GM21360 (cell line): ENCODE data around the gene DUOX2.
"Not testable (repeated sequence)": the region's sequence is repeated elsewhere in the genome, so short reads cannot be mapped to it uniquely, and the experiment has no call there.

ENCODE experiments used
- ATAC-seq: cut with Tn5 transposase; IDR thresholded peaks from one replicate; pipeline ENCODE4 v1.9.1; 2021; ENCODE audit warnings: mild to moderate bottlenecking, moderate library complexity; ENCODE audit not compliant: unreplicated experiment

The DUOX2 gene

DNA sequence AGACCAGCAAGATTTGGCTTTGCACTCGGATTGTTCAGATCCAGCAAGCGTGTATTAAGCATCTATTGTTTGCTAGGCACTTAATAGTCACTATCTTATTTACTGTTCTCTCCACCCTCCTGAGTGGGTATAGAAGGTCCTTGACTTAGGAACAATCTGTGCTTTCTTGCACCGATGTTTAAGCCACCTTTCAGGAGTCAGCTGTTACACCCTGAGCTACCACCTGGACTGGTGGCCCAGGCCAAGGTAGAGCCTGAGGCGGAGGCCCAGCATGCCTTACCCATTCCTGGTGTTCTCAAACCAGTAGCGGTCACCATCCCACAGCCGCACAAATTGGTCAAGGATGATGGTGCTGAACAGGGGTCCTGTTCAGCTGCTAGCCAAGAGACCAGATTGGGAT is 25.8 kb upstream of the DUOX2 start:
- ATAC-seq, result no peak

DNA sequence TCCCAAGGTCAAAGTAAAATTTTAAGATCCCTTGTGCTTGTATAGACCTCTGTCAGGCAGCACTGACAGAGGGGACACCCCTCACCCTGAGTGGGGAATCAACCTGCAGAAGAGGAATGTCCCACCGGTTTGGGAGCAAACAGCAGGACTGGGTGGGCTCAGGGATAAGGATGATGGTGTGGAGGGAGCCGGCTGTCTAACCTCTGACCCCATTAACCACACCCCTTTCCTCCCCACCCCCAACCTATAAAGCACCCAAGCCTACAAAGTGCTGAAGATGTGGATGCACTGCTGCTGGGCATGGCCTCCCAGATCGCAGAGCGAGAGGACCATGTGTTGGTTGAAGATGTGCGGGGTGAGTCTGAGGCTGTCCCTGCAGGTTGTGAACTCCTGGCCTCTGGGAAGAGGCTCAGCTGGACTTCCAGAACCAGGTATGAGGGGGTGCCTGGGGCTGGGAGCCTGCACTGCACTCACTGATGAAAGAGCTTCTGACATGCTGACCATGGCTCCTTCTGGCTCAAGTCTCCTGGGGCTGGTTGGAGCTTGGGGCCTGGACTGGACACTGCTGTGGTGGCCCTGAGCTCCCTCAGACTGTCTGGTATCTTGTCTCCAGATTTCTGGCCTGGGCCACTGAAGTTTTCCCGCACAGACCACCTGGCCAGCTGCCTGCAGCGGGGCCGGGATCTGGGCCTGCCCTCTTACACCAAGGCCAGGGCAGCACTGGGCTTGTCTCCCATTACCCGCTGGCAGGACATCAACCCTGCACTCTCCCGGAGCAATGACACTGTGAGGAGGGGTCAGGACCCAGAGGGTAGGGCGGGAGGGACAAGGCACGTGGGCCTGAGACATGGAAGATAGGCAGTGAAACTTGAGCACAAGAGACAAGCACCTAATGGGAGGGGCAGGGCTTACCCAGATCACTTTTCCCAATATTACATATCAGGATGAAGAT is 25.1 kb upstream of the DUOX2 start:
- ATAC-seq, result no peak

DNA sequence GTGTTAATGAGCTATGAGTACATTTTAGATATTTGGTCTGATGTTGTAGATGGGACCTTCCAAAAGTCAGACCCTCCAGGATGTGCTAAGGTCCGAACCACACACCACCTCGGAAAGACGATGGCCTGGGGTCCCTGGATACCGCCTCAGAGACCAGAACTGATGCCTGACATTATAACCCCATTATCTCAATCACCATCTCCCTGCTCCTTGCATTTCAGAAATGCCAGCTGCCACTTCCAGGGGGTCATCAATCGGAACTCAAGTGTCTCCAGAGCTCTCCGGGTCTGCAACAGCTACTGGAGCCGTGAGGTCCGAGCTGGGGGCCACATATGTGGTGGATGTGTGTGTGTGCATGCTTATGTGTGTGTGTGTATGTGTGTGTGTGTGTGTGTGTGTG is 23.7 kb upstream of the DUOX2 start:
- no peak for ATAC-seq

DNA sequence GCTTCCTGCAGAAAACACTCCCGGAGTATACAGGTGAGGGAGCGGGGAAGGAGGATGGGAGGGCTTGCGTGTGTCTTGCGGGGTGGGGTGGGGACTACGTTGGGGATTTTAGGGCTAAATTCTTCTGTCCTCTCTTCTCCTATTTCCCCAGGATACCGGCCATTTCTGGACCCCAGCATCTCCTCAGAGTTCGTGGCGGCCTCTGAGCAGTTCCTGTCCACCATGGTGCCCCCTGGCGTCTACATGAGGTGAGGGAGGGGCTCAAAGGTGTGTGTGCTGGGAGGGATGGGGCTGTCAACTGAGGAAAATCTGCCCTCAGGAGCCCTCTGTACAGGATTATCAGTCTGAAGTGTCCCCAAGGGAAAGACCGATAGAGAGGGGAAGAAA is 22.4 kb upstream of the DUOX2 start:
- no peak for ATAC-seq

DNA sequence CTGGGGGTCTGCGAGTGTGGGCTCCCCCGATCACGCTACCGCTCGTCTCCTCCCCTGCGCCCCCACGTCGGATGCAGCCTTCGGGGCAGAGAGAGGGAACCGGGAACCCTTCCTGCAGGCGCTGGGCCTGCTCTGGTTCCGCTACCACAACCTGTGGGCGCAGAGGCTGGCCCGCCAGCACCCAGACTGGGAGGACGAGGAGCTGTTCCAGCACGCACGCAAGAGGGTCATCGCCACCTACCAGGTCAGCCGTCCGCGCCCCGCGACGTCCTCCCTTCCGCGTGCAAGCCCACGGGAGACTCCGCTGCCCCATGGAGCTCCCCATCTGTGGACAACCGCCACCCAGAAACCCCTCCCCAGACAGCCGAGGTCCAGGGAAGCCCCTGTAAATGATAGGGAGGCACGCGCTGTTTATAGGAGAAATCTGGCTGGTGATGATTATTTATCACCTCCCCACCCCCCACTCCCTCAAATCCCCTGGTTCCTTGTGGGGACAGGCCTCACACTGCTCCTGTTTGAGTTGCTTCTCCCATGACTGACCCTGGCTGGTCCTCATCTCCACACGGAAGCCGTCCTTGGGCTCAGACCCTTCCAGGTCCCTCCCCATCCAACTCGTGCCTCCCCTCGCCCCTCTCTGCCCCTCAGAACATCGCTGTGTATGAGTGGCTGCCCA is 21.9 kb upstream of the DUOX2 start:
- ATAC-seq, result not testable (repeated sequence)

DNA sequence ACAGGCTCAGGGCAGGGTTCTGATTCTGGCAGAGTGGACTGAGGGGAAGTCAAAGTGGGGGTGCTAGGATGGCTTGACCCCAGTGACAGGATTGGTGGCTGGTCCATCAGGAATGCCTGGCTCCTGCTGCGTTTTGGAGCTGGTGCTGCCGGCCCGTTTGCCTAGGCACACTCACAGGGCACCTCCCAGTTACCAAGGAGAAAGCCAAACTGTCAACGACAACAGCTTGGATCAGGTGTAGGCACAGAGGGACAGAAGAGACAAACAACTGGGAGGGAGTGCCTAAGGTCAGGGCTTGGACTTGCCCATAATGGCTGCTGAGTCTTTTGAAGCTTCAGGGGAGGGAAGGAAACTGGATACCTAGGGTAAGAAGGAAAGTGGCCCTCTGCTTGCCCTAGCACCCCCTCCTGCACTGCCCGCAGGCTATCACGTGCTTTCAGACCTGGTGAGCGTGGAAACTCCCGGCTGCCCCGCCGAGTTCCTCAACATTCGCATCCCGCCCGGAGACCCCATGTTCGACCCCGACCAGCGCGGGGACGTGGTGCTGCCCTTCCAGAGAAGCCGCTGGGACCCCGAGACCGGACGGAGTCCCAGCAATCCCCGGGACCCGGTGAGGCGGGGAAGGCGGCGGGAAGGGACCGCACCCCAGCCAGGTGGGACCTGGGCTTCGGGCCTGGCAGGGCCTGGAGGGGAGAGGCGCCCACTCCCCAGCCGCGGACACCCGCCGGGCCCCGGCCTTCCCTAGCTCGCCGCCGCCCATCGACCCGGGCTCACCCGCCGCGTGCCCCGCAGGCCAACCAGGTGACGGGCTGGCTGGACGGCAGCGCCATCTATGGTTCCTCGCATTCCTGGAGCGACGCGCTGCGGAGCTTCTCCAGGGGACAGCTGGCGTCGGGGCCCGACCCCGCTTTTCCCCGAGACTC is 21.0 kb upstream of the DUOX2 start:
- no peak for ATAC-seq

DNA sequence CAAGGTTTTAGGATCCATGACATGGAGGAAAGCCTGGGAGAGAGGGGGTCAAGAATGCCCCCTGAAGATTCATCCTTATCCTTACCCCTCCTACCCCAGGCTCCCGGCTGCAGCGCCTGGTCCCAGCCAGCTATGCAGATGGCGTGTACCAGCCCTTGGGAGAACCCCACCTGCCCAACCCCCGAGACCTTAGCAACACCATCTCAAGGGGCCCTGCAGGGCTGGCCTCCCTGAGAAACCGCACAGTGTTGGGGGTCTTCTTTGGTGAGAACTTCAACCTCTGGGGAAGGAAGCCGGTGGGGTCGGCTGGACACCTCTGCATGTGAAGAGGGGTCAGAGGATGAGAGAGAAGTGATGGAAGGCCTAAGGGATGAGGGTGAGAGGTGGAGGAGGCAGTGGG is 20.1 kb upstream of the DUOX2 start:
- no peak for ATAC-seq

DNA sequence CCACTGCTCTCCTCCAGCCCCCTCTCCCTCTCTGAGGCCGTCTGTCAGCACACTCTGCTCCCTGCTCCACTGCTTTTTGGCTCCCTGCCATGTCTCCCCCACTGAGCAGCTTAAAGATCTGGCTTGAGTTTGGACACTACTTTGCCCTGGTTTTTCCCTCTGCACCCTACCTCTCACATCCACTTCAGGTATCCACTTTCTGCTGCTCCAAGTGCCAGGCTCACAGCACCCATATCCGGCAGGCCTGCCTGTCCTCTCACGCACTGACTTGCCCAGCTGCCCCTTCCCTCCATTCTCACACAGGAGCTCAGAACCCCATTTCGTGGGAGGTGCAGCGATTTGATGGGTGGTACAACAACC is 19.6 kb upstream of the DUOX2 start:
- no peak for ATAC-seq

DNA sequence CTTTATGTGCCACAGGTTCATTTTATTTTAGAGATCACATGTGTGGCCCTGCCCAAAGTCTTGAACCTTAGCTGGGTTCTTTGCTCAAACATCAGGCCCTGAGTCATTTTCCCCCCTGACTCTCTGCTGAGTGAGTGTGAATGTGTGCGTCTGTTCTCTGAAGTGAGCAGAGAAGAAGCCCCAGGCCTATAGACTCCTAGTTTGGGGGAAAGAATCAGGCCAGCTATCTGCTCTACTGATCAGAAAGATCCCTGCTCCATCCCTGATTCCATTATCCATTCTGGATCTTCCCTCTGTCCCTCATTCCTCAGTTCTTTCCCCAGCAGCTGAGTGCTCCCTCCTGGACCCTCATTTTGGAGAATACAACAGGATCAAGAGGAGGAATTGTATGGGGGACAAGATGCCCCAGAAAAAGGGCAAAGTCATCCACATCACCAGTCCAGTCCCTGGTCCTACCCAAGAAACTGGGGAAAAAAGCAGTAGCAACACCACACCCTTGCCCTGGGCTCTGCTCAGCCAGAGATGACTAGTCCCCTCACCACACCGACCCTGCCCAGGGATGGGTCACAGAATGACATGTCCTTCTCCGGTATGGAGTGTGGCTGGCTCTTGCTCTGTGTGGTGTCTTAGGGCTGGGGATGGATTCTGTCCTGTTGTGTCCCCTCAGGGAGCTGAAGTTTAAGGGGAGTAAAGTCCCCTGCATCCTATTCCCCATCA is 19.0 kb upstream of the DUOX2 start:
- no peak for ATAC-seq

DNA sequence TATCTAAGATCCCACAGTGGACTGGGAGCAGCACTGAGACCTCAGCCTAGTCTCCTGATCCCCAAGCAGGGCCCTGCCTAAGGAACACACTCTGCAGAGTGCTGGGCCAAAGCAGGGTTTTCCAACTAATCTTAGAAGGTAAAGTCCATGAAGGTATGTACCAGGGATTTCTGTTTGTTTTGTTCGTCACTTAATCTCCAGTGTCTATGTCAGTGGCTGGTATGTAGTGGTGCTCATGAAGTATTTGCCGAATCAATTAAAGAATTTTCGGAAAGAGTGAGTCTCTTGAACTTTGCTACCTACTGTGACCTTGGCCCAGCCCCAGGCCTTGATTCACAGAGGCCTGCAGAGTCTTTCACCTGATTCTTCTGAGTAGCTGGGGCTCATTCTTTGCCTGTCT is 17.5 kb upstream of the DUOX2 start:
- no peak for ATAC-seq

DNA sequence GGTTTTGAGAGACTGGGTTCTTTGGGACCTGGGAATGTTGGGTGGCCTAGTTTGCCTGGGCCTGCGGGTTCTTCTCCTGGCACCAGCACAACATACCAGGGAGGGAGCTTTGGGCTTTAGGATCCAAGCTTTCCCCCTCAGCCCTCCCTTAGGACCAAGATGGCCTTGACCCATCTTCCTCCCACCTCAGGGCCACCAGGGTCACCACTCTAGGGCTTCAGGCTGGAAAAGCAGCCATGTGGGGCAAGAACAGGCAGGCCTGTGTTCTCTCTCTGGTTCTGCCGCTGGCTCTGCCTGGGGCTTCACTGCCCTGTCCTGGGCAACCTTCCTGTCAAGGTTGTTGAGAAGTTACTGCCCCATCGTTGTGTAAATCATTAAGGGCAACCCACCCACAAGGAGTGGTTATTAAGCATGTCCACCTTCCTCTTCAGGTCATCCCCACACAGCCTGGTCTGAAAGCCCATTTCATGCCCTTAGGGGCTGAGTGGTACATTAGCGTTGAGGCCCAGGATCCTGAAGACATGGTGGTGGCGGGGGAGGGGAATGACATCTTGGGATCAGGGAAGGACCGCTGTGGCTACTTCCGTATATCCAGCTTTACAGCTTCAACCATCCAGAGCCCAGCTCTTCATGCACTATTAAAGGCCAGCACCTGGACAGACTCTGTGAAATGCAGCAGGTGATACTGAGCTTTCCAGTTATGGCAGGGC is 16.5 kb upstream of the DUOX2 start:
- ATAC-seq, result no peak

DNA sequence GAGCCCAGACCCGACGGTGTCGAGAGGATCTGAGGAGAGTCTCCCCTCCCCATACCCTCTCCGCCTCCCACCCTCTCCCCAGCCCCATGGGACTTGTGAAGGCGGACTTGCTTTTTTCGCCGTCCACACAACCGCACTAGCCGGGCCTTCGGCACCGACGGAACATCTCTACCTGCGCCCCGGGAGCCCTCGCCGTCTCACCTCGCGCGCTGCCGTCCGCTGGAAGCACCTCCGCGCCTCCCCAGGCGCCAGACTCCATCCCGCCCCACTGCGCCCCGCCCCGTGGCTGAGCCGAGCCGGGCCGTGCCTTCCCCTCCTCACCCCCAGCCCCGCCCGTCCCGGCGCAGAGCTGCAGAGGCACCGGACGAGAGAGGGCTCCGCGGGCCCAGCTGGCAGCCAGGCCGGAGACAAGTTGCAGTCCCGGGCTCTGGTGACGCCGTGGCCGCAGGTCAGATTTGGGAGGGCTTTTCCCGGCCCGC is 15.7 kb upstream of the DUOX2 start, which contains the start of the genes DUOX1 and DUOXA1:
Gene DUOX1, plus strand, starts transcription at position 344 of the 479 bp plus-strand sequence. CDS start 1,973 bp downstream, outside the sequence.
Gene DUOXA1, minus strand, starts transcription at position 229 of the 479 bp plus-strand sequence. CDS start 6,865 bp downstream, outside the sequence.
- ATAC-seq, result no peak

DNA sequence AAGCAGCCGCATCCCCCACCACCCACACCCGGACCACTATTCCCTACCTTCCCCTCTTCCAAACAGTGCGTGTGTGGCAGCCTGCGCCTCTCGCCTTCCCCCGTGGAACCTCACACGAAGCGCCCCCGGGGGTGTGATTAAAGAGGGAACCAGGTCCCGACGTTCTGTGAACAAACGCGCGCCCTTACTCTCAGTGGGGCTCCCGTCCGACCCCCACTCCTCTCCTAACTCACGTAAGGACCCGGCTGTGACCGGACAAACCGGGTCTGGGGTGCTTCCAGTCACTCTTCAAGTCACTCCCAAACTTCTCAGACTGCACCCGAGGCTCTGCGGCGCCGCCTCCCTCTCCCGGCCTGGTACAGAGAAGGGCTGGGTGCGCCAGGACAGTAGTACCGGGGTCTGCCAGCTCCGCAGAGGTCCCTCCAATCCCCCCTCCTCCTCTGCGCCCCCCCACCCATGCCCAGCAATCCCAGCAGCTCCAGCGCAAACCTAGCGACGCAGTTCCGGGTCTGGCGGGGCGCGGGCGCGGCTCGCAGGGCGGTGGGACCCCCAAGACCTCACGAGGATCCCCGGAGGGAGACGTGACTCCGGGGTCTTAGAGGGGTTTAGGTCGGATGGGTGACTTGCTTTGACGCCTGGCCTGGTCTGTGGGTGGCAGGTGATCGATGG is 15.1 kb upstream of the DUOX2 start:
- ATAC-seq, result no peak

DNA sequence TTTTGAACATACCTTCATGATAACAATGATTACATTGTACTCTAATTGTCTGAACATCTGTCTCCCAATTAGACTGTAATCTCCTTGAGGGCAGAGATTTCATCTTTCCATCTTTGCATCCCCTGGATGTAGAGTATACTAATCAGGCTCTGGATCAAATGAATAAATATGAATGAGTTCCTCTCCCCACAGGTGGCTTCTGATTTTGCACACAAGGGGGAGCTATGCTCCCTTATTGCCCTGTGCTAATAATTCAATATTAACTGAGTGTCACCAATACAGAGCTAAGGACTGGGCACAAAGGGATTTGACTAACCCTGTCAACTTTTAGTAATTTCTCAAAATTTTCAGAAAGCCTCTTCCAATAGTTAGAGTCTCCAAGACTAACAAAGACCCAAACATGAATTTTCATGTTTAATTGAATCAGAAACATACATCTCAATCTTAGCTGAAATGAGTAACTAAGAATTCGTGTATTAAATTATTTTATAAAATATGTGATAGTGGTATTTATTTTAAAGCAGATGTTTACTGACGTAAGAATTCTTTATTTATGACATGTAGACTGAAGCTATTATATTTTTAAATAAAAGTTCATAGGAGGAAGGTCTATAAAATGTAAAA is 12.7 kb upstream of the DUOX2 start:
- ATAC-seq, result no peak

DNA sequence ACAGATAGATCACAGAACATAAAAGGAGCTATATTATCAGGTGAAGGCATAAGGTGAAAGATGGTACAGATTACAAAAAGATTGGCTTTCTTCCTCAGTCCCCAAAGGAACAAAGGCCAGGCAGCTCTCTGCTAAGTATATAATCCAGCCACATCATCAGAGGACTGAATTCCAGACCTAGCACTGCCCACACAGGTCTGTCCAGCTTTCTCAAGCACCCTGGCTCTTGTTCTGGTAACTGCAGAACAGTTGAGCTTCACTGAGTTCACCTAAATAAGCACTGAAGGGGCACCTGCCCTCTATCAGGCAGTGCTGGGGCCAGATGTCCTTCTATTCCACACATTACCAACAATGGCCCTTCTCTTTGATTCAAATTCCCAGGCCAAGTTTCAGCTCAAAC is 9.4 kb upstream of the DUOX2 start:
- ATAC-seq, result no peak

DNA sequence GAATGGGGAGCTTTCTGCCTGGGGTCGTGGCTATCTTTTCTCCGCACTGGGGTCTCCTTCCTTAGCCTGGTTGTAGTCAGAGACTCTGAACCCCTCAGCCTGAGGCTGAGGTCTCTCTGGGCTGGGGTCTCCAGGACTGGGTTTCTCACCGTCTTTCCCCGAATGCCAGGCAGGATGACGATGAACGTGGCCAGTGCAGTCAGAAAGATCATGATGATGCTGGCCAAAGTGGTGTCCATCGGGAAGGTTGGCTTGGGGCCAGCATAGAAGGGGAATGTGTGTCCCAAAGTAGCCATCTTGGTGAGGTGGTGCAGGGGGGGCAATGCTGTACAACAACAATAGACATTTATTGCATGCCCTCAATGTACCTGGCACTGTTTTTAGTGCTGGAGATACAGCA is 8.7 kb upstream of the DUOX2 start:
- ATAC-seq, result no peak

DNA sequence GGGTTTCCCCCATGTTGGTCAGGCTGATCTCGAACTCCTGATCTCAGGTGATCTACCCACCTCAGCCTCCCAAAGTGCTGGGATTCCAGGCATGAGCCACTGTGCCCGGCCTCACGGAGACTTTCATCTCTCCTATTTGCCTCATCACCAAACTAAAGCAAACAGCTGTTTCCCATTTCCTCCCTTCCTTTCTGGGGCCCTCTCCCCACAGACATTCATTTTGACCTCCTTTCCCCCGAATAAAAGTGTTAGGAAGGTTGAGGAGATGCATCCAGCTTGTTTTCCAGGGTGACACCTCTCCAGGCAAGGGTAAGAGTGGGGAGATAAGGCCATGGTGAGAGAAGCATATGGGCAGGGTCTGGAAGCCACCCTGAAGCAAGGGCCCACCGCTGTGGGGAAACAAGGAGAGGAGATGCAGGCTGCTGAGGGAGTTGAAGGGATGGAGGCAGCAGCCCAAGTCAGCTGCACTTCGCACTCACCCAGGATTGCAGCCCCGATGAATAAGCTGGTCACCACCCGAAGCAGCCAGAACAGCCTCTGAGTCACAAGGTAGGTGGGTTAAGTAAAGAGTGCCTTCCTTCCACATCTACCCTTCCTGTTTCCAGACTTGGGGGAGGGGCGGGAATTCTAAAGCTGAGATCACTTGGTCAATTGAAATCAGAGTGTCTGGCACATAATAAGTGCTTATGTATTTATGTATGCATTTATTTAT is 7.9 kb upstream of the DUOX2 start:
- no peak for ATAC-seq

DNA sequence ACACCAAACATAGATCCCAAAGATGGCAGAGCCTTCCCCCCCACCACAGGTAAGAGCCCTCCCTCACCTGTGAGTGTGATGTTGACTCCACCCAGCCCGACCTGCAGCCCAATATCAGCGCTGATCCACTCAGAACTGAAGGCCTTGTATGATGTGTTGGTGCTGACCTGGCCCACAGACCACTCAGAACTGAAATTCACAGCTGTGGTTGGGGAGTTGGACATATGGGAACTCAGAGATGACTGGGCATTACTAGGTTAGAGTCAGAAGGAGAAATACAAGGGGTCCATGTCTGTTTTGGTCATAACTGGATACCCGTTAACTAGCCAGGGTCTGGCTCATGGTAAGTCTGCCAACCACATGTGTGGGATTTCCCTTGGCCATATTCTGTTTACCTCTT is 7.0 kb upstream of the DUOX2 start:
- no peak for ATAC-seq
